Muscle layer of duodenum (tissue), 2 donors: ENCODE results near the gene PDE8B.

Source experiments
- H3K27ac ChIP-seq: one replicate; pipeline ENCODE4 v1.7.0; 2013; ENCODE audit warnings: mild to moderate bottlenecking, low read length
- H3K27me3 ChIP-seq: one replicate; pipeline ENCODE4 v1.7.0; 2013; ENCODE audit warnings: low read depth, mild to moderate bottlenecking, control low read depth, low read length
- H3K36me3 ChIP-seq, 2 donors: one replicate each; pipeline ENCODE4 v1.7.0; 2013; ENCODE audit warnings: low read length in 2 of 2, control low read depth in 1 of 2, mild to moderate bottlenecking in 1 of 2; ENCODE audit not compliant: insufficient read depth in 2 of 2, control insufficient read depth in 1 of 2
- H3K4me1 ChIP-seq, 2 donors: one replicate each; pipeline ENCODE4 v1.7.0; 2013; ENCODE audit warnings: low read length in 2 of 2, mild to moderate bottlenecking in 2 of 2, control low read depth in 1 of 2, moderate library complexity in 1 of 2; ENCODE audit not compliant: insufficient read depth in 2 of 2, control insufficient read depth in 1 of 2
- H3K4me3 ChIP-seq, 2 donors: one replicate each; pipeline ENCODE4 v1.7.0; 2013; ENCODE audit warnings: low read length in 2 of 2, low read depth in 1 of 2, mild to moderate bottlenecking in 1 of 2
- H3K9me3 ChIP-seq, 2 donors: one replicate each; pipeline ENCODE4 v1.7.0; 2013; ENCODE audit warnings: low read length in 2 of 2, control low read depth in 1 of 2, mild to moderate bottlenecking in 1 of 2; ENCODE audit not compliant: control insufficient read depth in 1 of 2
- donor health status: healthy.

Gene PDE8B, protein sequence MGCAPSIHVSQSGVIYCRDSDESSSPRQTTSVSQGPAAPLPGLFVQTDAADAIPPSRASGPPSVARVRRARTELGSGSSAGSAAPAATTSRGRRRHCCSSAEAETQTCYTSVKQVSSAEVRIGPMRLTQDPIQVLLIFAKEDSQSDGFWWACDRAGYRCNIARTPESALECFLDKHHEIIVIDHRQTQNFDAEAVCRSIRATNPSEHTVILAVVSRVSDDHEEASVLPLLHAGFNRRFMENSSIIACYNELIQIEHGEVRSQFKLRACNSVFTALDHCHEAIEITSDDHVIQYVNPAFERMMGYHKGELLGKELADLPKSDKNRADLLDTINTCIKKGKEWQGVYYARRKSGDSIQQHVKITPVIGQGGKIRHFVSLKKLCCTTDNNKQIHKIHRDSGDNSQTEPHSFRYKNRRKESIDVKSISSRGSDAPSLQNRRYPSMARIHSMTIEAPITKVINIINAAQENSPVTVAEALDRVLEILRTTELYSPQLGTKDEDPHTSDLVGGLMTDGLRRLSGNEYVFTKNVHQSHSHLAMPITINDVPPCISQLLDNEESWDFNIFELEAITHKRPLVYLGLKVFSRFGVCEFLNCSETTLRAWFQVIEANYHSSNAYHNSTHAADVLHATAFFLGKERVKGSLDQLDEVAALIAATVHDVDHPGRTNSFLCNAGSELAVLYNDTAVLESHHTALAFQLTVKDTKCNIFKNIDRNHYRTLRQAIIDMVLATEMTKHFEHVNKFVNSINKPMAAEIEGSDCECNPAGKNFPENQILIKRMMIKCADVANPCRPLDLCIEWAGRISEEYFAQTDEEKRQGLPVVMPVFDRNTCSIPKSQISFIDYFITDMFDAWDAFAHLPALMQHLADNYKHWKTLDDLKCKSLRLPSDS

DNA sequence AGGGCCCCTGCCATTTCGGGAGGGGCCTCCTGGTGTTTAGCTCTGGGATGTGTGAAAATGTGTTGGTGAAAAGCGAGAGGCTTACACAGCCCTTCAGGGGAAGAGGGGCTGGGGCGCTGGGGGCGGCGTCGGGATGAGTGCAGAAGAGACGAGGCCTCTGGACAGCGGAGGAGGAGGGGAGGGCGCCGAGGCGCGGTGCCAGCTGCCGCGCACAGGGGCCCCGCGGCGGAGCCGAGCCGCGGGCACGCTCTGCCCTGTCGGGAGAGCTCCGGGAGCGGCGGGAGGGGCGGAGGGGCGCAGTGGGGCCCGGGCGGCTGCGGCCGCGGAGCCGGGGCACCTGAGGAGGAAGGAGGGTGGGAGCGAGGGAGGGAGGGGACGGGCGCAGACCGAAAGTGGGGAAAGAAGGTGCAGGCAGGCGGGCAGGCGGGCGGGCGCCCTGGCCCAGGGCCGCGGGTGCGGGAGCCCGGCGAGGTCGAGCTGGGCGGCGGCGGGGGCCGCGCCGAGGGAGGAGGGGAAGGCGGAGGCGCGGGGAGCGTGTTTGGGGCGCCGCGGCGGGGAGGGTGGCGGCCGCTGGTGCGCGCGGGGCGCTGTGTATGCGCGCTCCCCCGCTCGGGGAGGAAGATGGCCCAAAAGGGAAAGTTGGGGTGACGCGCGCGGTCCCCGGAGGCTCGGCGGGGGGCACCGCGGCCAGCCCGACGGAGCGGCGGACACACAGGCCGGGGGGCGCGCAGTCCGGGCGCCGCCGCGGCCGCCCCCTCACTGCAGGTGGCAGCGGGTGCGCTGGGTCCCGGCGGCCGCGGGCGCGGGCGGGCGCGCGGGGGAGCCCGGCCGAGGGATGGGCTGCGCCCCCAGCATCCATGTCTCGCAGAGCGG is at the start of gene PDE8B:
TSS of gene PDE8B (plus strand) at position 590 of the 873 bp plus-strand sequence. CDS start at position 836, 246 bp downstream.
- H3K9me3 ChIP-seq, result no peaks in the 10 kb centered on the region
- H3K27me3 ChIP-seq, result peaks cover 31% of the 10 kb centered on the region
- no peak within 1 kb of the TSS for H3K27ac ChIP-seq
- peak within 1 kb of the TSS; percentile 59 to 77 for H3K4me3 ChIP-seq
- peaks cover 0 to 9% of the 10 kb centered on the region in 2 donors for H3K4me1 ChIP-seq
- no peaks in the 10 kb centered on the region for H3K36me3 ChIP-seq

DNA sequence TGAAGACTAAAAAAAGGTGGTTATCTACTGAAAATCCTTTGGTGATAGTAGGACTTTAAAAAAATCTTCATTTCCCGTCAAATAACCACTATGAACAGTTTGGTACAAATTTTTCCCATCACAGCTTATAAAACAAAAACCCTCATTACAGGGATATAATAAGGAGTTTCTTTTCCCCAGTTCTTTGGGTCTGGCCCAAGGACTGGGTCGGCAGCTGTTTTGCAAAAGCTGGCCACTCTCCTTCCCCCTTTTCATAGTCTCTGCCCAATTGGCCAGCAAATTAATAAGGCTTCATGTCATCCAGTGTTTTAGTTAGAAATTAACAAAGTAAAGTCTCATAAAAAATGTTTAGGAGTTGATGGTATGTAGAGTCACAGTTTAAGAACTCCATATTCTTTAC is 47.0 kb upstream of the PDE8B start:
- Histone ChIP-seq H3K27me3 (no peaks in the 10 kb centered on the region), H3K4me3 (no peak overlapping the region), H3K27ac (no peak overlapping the region), H3K9me3 (no peaks in the 10 kb centered on the region), H3K4me1 (peaks cover 4 to 11% of the 10 kb centered on the region in 2 donors), H3K36me3 (no peaks in the 10 kb centered on the region)

DNA sequence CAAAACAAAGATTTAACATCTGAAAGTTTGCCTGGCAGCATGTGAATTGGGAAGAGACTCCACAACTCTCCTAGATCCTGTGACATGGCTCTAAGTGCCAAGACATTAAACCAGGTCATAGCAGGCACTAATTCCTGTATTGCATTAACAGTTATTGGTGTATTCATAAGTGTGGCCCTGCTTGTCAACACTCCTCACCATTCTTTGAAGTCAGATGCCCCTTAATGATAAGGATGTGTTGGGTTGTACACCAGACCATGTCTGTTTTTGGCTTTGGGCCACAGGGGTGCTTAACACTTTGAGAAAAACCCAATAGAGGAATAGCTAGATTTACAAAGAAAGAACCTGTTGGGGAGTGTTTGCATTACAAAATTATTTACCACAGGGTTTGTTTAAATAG is 43.4 kb upstream of the PDE8B start:
- no peaks in the 10 kb centered on the region for H3K36me3 ChIP-seq
- peaks cover 8 to 16% of the 10 kb centered on the region in 2 donors for H3K4me1 ChIP-seq
- no peaks in the 10 kb centered on the region for H3K27me3 ChIP-seq
- H3K4me3 ChIP-seq, result no peak overlapping the region
- H3K9me3 ChIP-seq, result no peaks in the 10 kb centered on the region
- H3K27ac ChIP-seq, result no peak overlapping the region

DNA sequence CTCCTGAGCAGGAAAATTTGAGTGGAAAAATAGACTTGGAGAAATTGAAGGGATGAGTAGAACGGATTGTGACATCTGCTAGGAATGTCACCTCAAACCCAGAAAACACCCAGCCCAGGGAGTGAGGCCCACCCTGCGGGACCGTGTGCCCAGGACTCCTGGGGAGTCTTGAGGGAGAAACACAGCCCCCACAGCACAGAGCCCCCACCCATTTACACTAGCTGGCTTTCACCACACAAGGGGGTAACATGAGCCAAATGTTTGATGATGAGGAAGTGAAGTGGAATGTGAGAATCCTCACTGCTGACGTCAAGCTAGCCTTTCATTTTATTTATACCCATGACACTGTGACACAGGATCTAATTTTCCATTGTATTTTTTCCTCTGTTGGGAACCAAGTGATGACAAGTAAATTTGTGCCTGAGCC is 42.8 kb upstream of the PDE8B start:
- H3K36me3 ChIP-seq, result no peaks in the 10 kb centered on the region
- peaks cover 8 to 16% of the 10 kb centered on the region in 2 donors for H3K4me1 ChIP-seq
- no peak overlapping the region for H3K27ac ChIP-seq
- no peak overlapping the region for H3K4me3 ChIP-seq
- H3K9me3 ChIP-seq, result no peaks in the 10 kb centered on the region
- no peaks in the 10 kb centered on the region for H3K27me3 ChIP-seq

DNA sequence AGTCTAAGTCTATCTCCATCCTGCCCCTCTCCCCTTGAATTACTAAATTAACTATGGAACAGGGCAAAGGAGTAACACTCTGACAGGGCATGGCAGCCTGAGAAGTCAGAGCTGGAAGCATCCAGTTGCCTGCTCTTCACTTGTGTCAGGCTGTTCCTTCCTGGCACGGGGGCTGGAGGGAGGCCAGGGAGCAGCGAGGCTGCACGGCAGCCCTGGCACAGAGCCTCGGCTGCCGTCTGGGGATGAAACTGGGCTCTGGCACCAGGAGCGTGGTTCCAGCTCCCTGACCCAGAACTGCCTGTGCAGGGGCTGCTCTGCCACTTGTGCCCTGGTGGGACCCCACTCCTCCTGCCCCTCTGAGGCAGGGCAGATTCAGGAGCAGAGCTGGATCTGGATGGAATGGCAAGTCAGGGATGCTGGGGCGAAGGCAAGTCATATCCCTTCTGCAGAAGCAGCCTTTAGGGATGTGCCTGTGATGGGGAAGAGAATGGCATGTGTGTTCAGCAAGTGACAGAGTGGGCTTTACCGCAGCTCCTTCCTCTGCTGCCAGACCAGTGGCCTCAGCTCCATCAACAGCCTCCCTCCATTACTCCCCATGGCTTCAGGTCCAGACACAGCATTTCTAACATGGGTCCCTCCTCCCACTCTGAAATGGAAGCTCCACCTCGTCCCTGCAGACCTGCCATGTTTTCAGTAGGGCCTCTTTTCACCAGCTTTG is 42.2 kb upstream of the PDE8B start:
- Histone ChIP-seq H3K4me1 (peaks cover 8 to 16% of the 10 kb centered on the region in 2 donors), H3K9me3 (no peaks in the 10 kb centered on the region), H3K36me3 (no peaks in the 10 kb centered on the region), H3K4me3 (peak overlapping the region in 1 of 2 donors; percentile 17), H3K27ac (no peak overlapping the region), H3K27me3 (no peaks in the 10 kb centered on the region)

DNA sequence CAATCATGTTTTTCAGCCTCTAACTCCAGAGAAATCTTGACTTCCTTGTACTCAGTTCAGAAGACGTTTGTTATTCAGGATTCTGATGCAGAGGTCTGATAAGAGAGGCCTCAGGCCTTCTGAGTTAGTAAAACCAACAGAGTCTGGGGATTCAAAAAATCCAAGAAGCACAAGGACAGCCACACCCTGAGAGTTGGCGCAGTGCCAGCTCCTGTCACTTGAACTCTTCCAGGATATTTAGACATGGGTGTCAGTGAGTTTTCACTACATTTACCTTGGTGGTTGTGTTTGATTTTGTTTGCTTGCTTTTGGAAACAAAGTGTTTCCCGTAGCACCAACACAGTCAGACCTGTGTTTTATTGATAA is 41.6 kb upstream of the PDE8B start:
- Histone ChIP-seq H3K27me3 (no peaks in the 10 kb centered on the region), H3K9me3 (no peaks in the 10 kb centered on the region), H3K4me1 (peaks cover 8 to 16% of the 10 kb centered on the region in 2 donors), H3K27ac (no peak overlapping the region), H3K36me3 (no peaks in the 10 kb centered on the region), H3K4me3 (no peak overlapping the region)

DNA sequence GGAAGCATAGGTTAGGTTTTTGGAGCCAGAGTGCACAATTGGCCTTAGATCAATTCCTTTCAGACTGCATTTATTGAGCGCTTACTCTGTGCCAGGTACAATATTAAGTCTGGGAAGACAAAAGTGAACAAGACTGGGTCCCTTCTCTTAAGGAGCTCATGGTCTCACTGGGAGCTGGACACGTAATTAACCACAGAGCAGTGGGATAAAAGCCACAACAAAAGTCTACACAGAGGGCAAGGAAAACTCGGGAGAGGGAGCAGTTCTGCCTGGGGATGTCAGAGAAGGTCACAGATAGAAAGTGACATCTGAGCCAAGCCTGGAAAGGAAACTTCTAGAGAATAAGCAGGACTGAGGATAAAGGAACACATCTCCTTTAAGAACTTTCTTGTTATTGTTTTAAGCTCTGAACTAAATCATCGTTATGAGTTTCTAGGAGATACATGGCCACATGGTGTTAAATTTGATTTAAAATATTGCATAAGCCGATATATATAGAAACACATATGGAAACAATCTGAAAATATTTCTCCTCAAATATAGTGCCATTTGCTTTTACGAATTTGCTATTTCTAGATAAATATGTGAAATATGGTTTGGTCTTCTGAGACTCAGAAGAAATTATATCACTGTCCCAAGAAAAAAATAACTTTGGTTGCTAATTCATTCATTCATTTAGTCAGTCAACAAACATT is 40.1 kb upstream of the PDE8B start:
- Histone ChIP-seq H3K27ac (no peak overlapping the region), H3K9me3 (no peaks in the 10 kb centered on the region), H3K27me3 (no peaks in the 10 kb centered on the region), H3K4me1 (peaks cover 8 to 16% of the 10 kb centered on the region in 2 donors), H3K4me3 (no peak overlapping the region), H3K36me3 (no peaks in the 10 kb centered on the region)

DNA sequence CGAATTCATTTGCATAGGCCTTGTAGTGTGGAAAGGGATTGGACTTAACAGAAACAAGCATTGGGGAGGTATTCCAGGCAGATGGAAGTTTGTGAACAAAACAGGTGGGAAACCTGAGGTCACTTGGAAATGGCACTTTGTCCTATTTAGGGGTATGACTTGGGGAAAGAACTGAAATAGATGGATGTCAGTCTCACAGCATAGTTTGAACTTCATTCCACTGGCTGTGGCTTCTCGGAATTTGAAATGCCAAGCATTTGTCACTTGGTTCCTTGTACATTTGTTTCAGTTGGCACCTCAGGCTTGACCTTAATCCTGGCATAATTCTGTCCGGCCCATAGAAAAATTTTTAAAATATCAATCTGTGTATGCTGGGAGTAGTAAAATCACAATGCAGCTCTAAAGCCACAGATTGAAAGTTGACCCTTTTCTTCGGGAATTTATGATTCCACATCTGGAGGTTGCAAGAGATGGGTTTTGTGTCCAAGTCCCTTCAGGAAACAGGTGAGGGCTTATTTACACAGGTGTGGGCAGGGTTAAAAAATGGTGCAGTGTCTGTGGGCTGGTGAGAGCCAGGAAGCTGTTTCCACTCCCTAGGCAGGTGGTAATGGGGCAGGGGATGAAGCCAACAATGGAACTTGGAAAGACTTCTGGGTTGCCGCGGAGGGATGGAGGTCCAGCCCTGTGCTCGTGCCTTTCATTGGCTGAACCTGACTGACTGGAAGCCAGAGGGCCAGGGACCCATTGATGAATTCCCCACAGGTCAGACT is 39.2 kb upstream of the PDE8B start:
- H3K27me3 ChIP-seq, result no peaks in the 10 kb centered on the region
- no peak overlapping the region for H3K27ac ChIP-seq
- no peak overlapping the region for H3K4me3 ChIP-seq
- H3K36me3 ChIP-seq, result no peaks in the 10 kb centered on the region
- H3K4me1 ChIP-seq, result peaks cover 8 to 16% of the 10 kb centered on the region in 2 donors
- H3K9me3 ChIP-seq, result no peaks in the 10 kb centered on the region

DNA sequence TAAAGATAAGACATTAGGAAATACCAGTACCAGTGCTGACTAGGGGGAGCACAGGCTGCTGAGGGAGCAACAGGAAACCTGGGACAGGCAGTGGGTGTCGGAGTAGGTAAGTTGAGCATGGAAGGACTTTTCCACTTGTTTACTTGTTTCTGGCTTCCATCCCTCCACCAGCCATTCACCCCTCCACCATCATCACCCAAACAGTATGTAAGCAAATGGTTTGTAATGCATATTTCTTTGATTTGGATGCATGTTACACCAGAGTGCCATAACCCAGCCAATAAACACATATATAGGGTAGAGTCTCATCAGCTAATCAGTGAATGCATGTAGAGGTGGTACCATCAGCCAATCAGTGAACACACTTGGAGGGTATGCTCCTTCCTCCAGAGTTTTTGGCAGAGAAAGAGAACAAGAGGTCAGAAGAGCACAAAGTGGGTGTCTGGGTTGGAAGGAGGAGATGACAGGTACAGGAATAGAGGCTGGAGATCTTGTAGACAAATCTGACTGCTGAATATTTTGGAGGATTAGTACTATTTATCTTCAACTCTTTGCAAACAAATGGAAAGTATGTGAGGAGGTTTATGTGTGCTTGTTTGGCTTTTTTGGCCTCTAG is 37.7 kb upstream of the PDE8B start:
- H3K36me3 ChIP-seq, result no peaks in the 10 kb centered on the region
- peaks cover 8 to 10% of the 10 kb centered on the region in 2 donors for H3K4me1 ChIP-seq
- no peaks in the 10 kb centered on the region for H3K27me3 ChIP-seq
- no peak overlapping the region for H3K27ac ChIP-seq
- H3K9me3 ChIP-seq, result no peaks in the 10 kb centered on the region
- H3K4me3 ChIP-seq, result no peak overlapping the region
